Measurements from ENCODE around the gene NR2C2.

NR2C2 gene

DNA sequence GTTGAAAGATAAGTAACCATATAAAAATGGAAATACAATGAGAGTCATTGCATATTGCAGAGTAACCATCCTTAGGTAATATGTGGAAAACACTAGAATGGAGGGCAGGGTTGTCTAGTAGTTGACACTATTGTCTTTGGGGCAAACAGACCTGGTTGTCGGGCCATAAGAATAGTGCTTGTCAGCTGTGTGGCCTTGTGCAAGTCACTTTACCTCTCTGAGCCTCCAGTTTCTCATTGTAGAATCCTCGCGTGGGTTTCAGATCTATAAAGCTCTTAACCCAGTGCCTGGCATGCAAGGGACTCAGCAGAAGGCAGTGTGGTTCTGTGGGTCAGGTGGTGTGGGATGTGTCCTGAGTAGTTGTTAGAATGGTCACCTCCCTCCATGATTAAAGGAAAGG lies 85.7 kb downstream of the NR2C2 start:
- Histone ChIP-seq H3K9ac (ENCODE audit: low read length) (no peak overlapping the region), H3K79me2 (ENCODE audit: insufficient read depth, low read length) (no peaks in the 10 kb centered on the region), H4K20me1 (ENCODE audit: low read depth, low read length) (no peaks in the 10 kb centered on the region), H3K36me3 (ENCODE audit: low read length) (peaks cover 4% of the 10 kb centered on the region; the same call in 1 of the 2 replicates), H2AFZ (ENCODE audit: low read depth, low read length, severe bottlenecking) (no peak overlapping the region), H3K9me3 (ENCODE audit: insufficient read depth, low read length) (no peaks in the 10 kb centered on the region), H3K4me3 (ENCODE audit: insufficient read depth, low read length, poor library complexity, severe bottlenecking) (no peak overlapping the region), H3K27me3 (ENCODE audit: low read length) (no peaks in the 10 kb centered on the region), H3K9me2 (replicated peaks; ENCODE audit: insufficient read depth, low read length) (no peaks in the 10 kb centered on the region), H3K4me2 (ENCODE audit: low read depth, low read length, poor library complexity, severe bottlenecking) (no peak overlapping the region), H3F3A (ENCODE audit: insufficient read depth) (no peaks in the 10 kb centered on the region), H3K27ac (ENCODE audit: low read depth, low read length) (no peak overlapping the region)
- TF ChIP-seq, protein P1, sequence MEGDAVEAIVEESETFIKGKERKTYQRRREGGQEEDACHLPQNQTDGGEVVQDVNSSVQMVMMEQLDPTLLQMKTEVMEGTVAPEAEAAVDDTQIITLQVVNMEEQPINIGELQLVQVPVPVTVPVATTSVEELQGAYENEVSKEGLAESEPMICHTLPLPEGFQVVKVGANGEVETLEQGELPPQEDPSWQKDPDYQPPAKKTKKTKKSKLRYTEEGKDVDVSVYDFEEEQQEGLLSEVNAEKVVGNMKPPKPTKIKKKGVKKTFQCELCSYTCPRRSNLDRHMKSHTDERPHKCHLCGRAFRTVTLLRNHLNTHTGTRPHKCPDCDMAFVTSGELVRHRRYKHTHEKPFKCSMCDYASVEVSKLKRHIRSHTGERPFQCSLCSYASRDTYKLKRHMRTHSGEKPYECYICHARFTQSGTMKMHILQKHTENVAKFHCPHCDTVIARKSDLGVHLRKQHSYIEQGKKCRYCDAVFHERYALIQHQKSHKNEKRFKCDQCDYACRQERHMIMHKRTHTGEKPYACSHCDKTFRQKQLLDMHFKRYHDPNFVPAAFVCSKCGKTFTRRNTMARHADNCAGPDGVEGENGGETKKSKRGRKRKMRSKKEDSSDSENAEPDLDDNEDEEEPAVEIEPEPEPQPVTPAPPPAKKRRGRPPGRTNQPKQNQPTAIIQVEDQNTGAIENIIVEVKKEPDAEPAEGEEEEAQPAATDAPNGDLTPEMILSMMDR (IDR thresholded peaks at IDR 0.05; ENCODE audit: insufficient read depth, low read length, poor library complexity, severe bottlenecking) = no peak
- no peak for TF ChIP-seq EZH2phosphoT487 (conservative IDR thresholded peaks at IDR 0.05; ENCODE audit: low read length)

DNA sequence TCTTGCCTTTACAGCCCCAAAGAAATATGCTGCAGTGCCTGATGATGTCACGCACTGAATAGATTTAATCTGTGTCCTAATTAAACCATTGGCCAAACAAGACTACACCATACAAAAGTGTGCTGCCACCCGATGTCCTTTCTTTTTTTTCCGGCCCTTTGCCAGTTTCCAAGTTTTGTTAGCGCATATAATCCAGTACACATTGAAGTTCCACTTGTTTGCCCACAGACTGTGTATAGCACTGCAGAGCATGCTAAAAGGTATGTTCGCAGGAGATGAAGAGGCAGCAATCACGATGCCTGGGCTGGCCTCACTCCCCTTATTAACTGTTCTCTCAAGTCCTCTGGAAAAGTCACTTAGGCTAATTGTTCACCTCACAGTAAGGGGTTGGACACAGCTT lies 90.9 kb downstream of the NR2C2 start:
- H3F3A ChIP-seq (ENCODE audit: insufficient read depth) = peaks cover 2% of the 10 kb centered on the region; the same call in 1 of the 2 replicates
- no peak overlapping the region for H3K9ac ChIP-seq (ENCODE audit: low read length)
- TF ChIP-seq, protein P1 (IDR thresholded peaks at IDR 0.05; ENCODE audit: insufficient read depth, low read length, poor library complexity, severe bottlenecking) = no peak
- no peak for TF ChIP-seq EZH2phosphoT487 (conservative IDR thresholded peaks at IDR 0.05; ENCODE audit: low read length)
- peaks cover 23% of the 10 kb centered on the region for H3K36me3 ChIP-seq (ENCODE audit: low read length)
- no peak overlapping the region for H3K4me3 ChIP-seq (ENCODE audit: insufficient read depth, low read length, poor library complexity, severe bottlenecking)
- no peaks in the 10 kb centered on the region for H3K9me2 ChIP-seq (replicated peaks; ENCODE audit: insufficient read depth, low read length)
- H3K27ac ChIP-seq (ENCODE audit: low read depth, low read length) = no peak overlapping the region
- H3K79me2 ChIP-seq (ENCODE audit: insufficient read depth, low read length) = no peaks in the 10 kb centered on the region; the same call in 1 of the 2 replicates
- no peaks in the 10 kb centered on the region for H4K20me1 ChIP-seq (ENCODE audit: low read depth, low read length)
- no peak overlapping the region for H2AFZ ChIP-seq (ENCODE audit: low read depth, low read length, severe bottlenecking)
- H3K27me3 ChIP-seq (ENCODE audit: low read length) = no peaks in the 10 kb centered on the region
- H3K9me3 ChIP-seq (ENCODE audit: insufficient read depth, low read length) = no peaks in the 10 kb centered on the region
- H3K4me2 ChIP-seq (ENCODE audit: low read depth, low read length, poor library complexity, severe bottlenecking) = no peak overlapping the region

DNA sequence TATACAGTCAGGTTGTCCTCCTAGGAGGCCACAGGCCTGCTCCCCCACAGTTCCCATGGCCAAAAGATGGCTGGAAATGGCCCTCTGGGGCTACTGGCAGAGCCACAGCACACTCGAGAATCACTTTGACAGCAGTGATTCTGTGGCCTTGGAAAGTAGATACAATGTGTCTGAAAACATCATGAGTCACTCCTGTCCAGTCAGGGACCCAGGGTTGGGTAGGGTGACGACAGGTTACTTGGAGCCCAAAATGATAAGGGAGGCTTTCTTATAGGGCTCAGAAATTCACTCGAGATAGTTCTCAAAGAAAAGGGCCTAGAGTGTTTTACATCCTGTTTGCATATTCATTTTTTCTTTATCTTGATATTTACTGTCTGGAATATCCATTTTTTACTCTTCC lies 93.5 kb downstream of the NR2C2 start:
- Histone ChIP-seq H3K36me3 (ENCODE audit: low read length) (peaks cover 31% of the 10 kb centered on the region), H3K9me2 (replicated peaks; ENCODE audit: insufficient read depth, low read length) (no peaks in the 10 kb centered on the region), H3K27me3 (ENCODE audit: low read length) (no peaks in the 10 kb centered on the region), H3K79me2 (ENCODE audit: insufficient read depth, low read length) (no peaks in the 10 kb centered on the region; the same call in 1 of the 2 replicates), H3F3A (ENCODE audit: insufficient read depth) (peaks cover 7% of the 10 kb centered on the region; the same call in 1 of the 2 replicates), H3K27ac (ENCODE audit: low read depth, low read length) (no peak overlapping the region), H4K20me1 (ENCODE audit: low read depth, low read length) (no peaks in the 10 kb centered on the region), H3K4me2 (ENCODE audit: low read depth, low read length, poor library complexity, severe bottlenecking) (no peak overlapping the region), H3K9me3 (ENCODE audit: insufficient read depth, low read length) (no peaks in the 10 kb centered on the region), H3K4me3 (ENCODE audit: insufficient read depth, low read length, poor library complexity, severe bottlenecking) (no peak overlapping the region), H3K9ac (ENCODE audit: low read length) (no peak overlapping the region), H2AFZ (ENCODE audit: low read depth, low read length, severe bottlenecking) (no peak overlapping the region)
- TF ChIP-seq, protein P1 (IDR thresholded peaks at IDR 0.05; ENCODE audit: insufficient read depth, low read length, poor library complexity, severe bottlenecking) = no peak
- no peak for TF ChIP-seq EZH2phosphoT487 (conservative IDR thresholded peaks at IDR 0.05; ENCODE audit: low read length)
